GM12891 (cell line): ENCODE measurements around the gene CSTPP1.

Experiments used
- PAX5 ChIP-seq: IDR thresholded peaks from 2 replicates; pipeline ENCODE4 v1.6.1; 2011; ENCODE audit warnings: low read length, moderate library complexity, mild to moderate bottlenecking; ENCODE audit not compliant: insufficient read depth, severe bottlenecking
- POLR2A ChIP-seq: IDR thresholded peaks from 2 replicates; pipeline ENCODE4 v1.6.1; 2011; ENCODE audit warnings: low read depth, low read length, control low read depth
- POLR2AphosphoS5 ChIP-seq: IDR thresholded peaks from 2 replicates; pipeline ENCODE4 v1.6.1; 2011; ENCODE audit warnings: low read depth, low read length, control low read depth
- POU2F2 ChIP-seq: IDR thresholded peaks from 2 replicates; pipeline ENCODE4 v1.6.1; 2011; ENCODE audit warnings: low read depth, mild to moderate bottlenecking, control low read depth, low read length, moderate library complexity
- SPI1 ChIP-seq: IDR thresholded peaks from 2 replicates; pipeline ENCODE4 v1.6.1; 2011; ENCODE audit warnings: low read depth, low read length, control low read depth
- TAF1 ChIP-seq: IDR thresholded peaks from 2 replicates; pipeline ENCODE4 v1.6.1; 2011; ENCODE audit warnings: low read depth, low read length, control low read depth

GRCh38 chr11:47163193-47163592, 226.6 kb downstream of the CSTPP1 start:
- TF ChIP-seq POLR2A: no peak; the same call in 1 of the 2 replicates
- 0 out of 2 replicates have a peak, but pooled peaks have one; percentile 25 for TF ChIP-seq POLR2AphosphoS5
- TF ChIP-seq TAF1: no peak
- TF ChIP-seq SPI1: no peak
- TF ChIP-seq PAX5: no peak
- no peak for TF ChIP-seq POU2F2
